K562 (cell line): ENCODE measurements around the gene HS3ST4.

ENCODE experiments used
- BRF1 ChIP-seq: IDR thresholded peaks from 3 replicates; pipeline ENCODE4 v1.6.1; 2011; ENCODE audit warnings: borderline replicate concordance, mild to moderate bottlenecking; ENCODE audit not compliant: insufficient read length; ENCODE audit errors: extremely low read depth
- CCAR2 ChIP-seq: fragments of 200-400 bp; formaldehyde crosslinking; IDR thresholded peaks from 2 replicates; pipeline ENCODE4 v1.6.1; 2017; ENCODE audit warnings: mild to moderate bottlenecking, low read depth, low read length
- CHD2 ChIP-seq: IDR thresholded peaks from 2 replicates; pipeline ENCODE4 v1.6.1; 2011; ENCODE audit warnings: low read depth, low read length
- CTCF ChIP-seq, 3 experiments: IDR thresholded peaks in 2 of 3; conservative IDR thresholded peaks in 1 of 3; 2 replicates each; pipeline ENCODE4 v1.5.1; 2011 to 2012; ENCODE audit warnings: low read length in 3 of 3, mild to moderate bottlenecking in 3 of 3, control low read depth in 2 of 3, improper control_type of control experiment in 1 of 3, inconsistent platforms in 1 of 3, low read depth in 1 of 3, mixed read lengths in 1 of 3, moderate library complexity in 1 of 3; ENCODE audit not compliant: insufficient read depth in 2 of 3
- EZH2 ChIP-seq: IDR thresholded peaks from 2 replicates; pipeline ENCODE4 v1.6.1; 2012; ENCODE audit warnings: low read depth, mild to moderate bottlenecking, inconsistent platforms, low read length, borderline replicate concordance
- HDAC2 ChIP-seq: fragments of 450-650 bp; IDR thresholded peaks from 2 replicates; pipeline ENCODE4 v1.6.1; 2016; ENCODE audit warnings: mild to moderate bottlenecking
- RERE ChIP-seq: sonication (generic); formaldehyde crosslinking; IDR thresholded peaks from 2 replicates; pipeline ENCODE4 v1.8.0; 2023; ENCODE audit warnings: missing genetic modification reagents, mild to moderate bottlenecking, borderline replicate concordance
- SIN3B ChIP-seq: fragments of 450-650 bp; IDR thresholded peaks from 2 replicates; pipeline ENCODE4 v1.6.1; 2017; ENCODE audit warnings: low read depth, mild to moderate bottlenecking, moderate library complexity
- TAF1 ChIP-seq: IDR thresholded peaks from 2 replicates; pipeline ENCODE4 v1.6.1; 2011; ENCODE audit warnings: mild to moderate bottlenecking, low read length, moderate library complexity; ENCODE audit not compliant: insufficient read depth, control insufficient read depth, severe bottlenecking; ENCODE audit errors: extremely low read depth
- ZEB2 ChIP-seq: fragments of 450-650 bp; IDR thresholded peaks from 2 replicates; pipeline ENCODE4 v1.6.1; 2016

GRCh38 chr16:25841761-25842160, 150.0 kb downstream of the HS3ST4 start:
- TF ChIP-seq CCAR2 (no peak), ZEB2 (no peak), EZH2 (no peak), HDAC2 (no peak), CHD2 (no peak), SIN3B (no peak), RERE (CRISPR knock-in tag) (no peak), TAF1 (no peak), BRF1 (no peak), CTCF (IDR thresholded peaks at IDR 0.05 in 2 of 3, conservative IDR thresholded peaks at IDR 0.05 in 1 of 3; ENCODE audit: insufficient read depth in 2 of 3, low read depth in 1 of 3, low read length in 3 of 3) (no peak)
